ENCODE data around the gene BCL2L1.

GRCh38 chr20:31664696-31665354, 57.8 kb downstream of the BCL2L1 start:
- no peak for TF ChIP-seq CTCF (IDR thresholded peaks at IDR 0.05 in 8 of 11, conservative IDR thresholded peaks at IDR 0.05 in 3 of 11)
- TF ChIP-seq POLR2A (IDR thresholded peaks at IDR 0.05): no peak
